PC-9 (cell line): ENCODE measurements around the gene IRF6. TPM values are rescaled to one million over a fixed set of nuclear protein-coding genes. Genes with fewer than 3 reads are reported as not detected.

Experiments
- BruUV-seq: library from RNA; stranded (reverse); fragments of 400-500 nt; replicated peaks from 2 replicates; lab custom pipeline; 2021; lab: Mats Ljungman, UMichigan
- CTCF ChIA-PET: fragments of 300-600 bp; sonication (Branson Sonifier 250); formaldehyde crosslinking; loops from one replicate; lab custom pipeline; 2022; ENCODE audit warnings: antibody characterized with exemption; lab: Charles Lee
- POLR2A ChIA-PET: fragments of 300-600 bp; sonication (Branson Sonifier 250); formaldehyde crosslinking; loops from one replicate; lab custom pipeline; 2022; ENCODE audit warnings: antibody characterized with exemption; ENCODE audit not compliant: unreplicated experiment; lab: Charles Lee
- DNase-seq, 2 experiments: peaks; one replicate each; pipeline versions ENCODE4 v3.0.0 to v3.0.0-alpha.2; 2015 to 2022; ENCODE audit warnings: mixed read lengths in 1 of 2
- H2AFZ ChIP-seq: fragments of 200-600 bp; sonication (generic); 2 replicates; pipeline ENCODE4 v1.8.1; 2017; ENCODE audit warnings: antibody characterized with exemption
- H3F3A ChIP-seq: fragments of 200-600 bp; sonication (generic); 2 replicates; pipeline ENCODE4 v1.8.1; 2017; ENCODE audit warnings: antibody characterized with exemption, mild to moderate bottlenecking, low read depth; ENCODE audit not compliant: insufficient read depth
- H3K27ac ChIP-seq: fragments of 200-600 bp; sonication (generic); 2 replicates; pipeline ENCODE4 v1.6.1; 2016; ENCODE audit warnings: mixed run types
- H3K27me3 ChIP-seq: fragments of 200-600 bp; sonication (generic); 2 replicates; pipeline ENCODE4 v1.6.1; 2016; ENCODE audit warnings: low read depth, mixed run types; ENCODE audit not compliant: insufficient read depth
- H3K36me3 ChIP-seq: fragments of 200-600 bp; sonication (generic); 2 replicates; pipeline ENCODE4 v1.6.1; 2016; ENCODE audit warnings: low read depth, mixed run types
- H3K4me1 ChIP-seq: fragments of 200-600 bp; sonication (generic); replicated peaks from 2 replicates; pipeline ENCODE4 v1.6.1; 2016; ENCODE audit warnings: mixed run types; ENCODE audit not compliant: insufficient read depth
- H3K4me2 ChIP-seq: fragments of 200-600 bp; sonication (generic); 2 replicates; pipeline ENCODE4 v1.6.1; 2017; ENCODE audit warnings: mixed run types
- H3K4me3 ChIP-seq: fragments of 200-600 bp; sonication (generic); 2 replicates; pipeline ENCODE4 v1.6.1; 2016; ENCODE audit warnings: mixed run types
- H3K79me2 ChIP-seq: fragments of 200-600 bp; sonication (generic); 2 replicates; pipeline ENCODE4 v1.6.1; 2017; ENCODE audit warnings: low read depth, mixed run types
- H3K9me2 ChIP-seq: fragments of 200-600 bp; sonication (generic); 2 replicates; pipeline ENCODE4 v1.8.1; 2017; ENCODE audit warnings: mild to moderate bottlenecking; ENCODE audit not compliant: insufficient read depth
- H3K9me3 ChIP-seq: fragments of 200-600 bp; sonication (generic); 2 replicates; pipeline ENCODE4 v1.8.1; 2016; ENCODE audit warnings: low read depth; ENCODE audit not compliant: insufficient read depth
- H4K20me1 ChIP-seq: fragments of 200-600 bp; sonication (generic); 2 replicates; pipeline ENCODE4 v1.8.1; 2017; ENCODE audit not compliant: insufficient read depth
- CTCF ChIP-seq: fragments of 200-600 bp; sonication (generic); conservative IDR thresholded peaks from 2 replicates; pipeline ENCODE4 v1.6.1; 2017; ENCODE audit warnings: mixed run types, antibody characterized with exemption, mild to moderate bottlenecking, moderate library complexity
- EZH2 ChIP-seq: fragments of 200-600 bp; sonication (generic); IDR thresholded peaks from 2 replicates; pipeline ENCODE4 v1.8.0; 2017; ENCODE audit warnings: antibody characterized with exemption, low read depth
- intact Hi-C: fragments of 100-400 bp; cut with micrococcal nuclease; formaldehyde crosslinking; loops from one replicate; pipeline ENCODE4 v1.10.0; 2022; ENCODE audit not compliant: unreplicated experiment
- total RNA-seq: library from RNA; stranded (reverse); gene quantifications from 2 replicates; pipeline ENCODE4 v1.2.3, GENCODE V29; 2021

Gene IRF6
- total RNA-seq, 1 experiment from 2014 or later: 46.5 TPM

- Histone ChIP-seq H2AFZ (no peak overlapping the region), H3K9me3 (no peaks in the 10 kb centered on the region), H3K4me3 (no peak overlapping the region), H3F3A (peaks cover 26% of the 10 kb centered on the region), H3K79me2 (peaks cover 12% of the 10 kb centered on the region), H3K27me3 (no peaks in the 10 kb centered on the region), H4K20me1 (0 out of 2 replicates have a peak, but pooled peaks cover 3% of the 10 kb centered on the region), H3K4me2 (no peak overlapping the region), H3K4me1 (peaks cover 26% of the 10 kb centered on the region), H3K36me3 (peaks cover 55% of the 10 kb centered on the region), H3K27ac (no peak overlapping the region), H3K9me2 (no peaks in the 10 kb centered on the region)
- BruUV-seq: no TSS peak
- intact Hi-C loops: no loop called here
- DNase-seq: no peak
- no peak for TF ChIP-seq EZH2
- ChIA-PET CTCF (no interaction called here), POLR2A (no interaction called here)
Observed at GRCh38 chr1:209837671-209838070, 31.7 kb upstream of the IRF6 start.

GRCh38 chr1:209835782-209836298 is 29.9 kb upstream of the IRF6 start:
- peaks cover 23% of the 10 kb centered on the region for H3K4me1 ChIP-seq
- peaks cover 9% of the 10 kb centered on the region; the same call in 1 of the 2 replicates for H3K79me2 ChIP-seq
- H3K9me3 ChIP-seq: no peaks in the 10 kb centered on the region
- H3K4me2 ChIP-seq: no peak overlapping the region
- TF ChIP-seq CTCF: no peak
- no peak for TF ChIP-seq EZH2
- H3K36me3 ChIP-seq: peaks cover 48% of the 10 kb centered on the region
- CTCF ChIA-PET: no interaction called here
- no peak overlapping the region for H2AFZ ChIP-seq
- no peak overlapping the region for H3K27ac ChIP-seq
- POLR2A ChIA-PET: no interaction called here
- BruUV-seq: no TSS peak
- no peak overlapping the region for H3K4me3 ChIP-seq
- intact Hi-C loops: no loop called here
- H3F3A ChIP-seq: peaks cover 26% of the 10 kb centered on the region
- no peaks in the 10 kb centered on the region for H3K27me3 ChIP-seq
- H4K20me1 ChIP-seq: peaks cover 3% of the 10 kb centered on the region; the same call in 1 of the 2 replicates
- DNase-seq: no peak
- no peaks in the 10 kb centered on the region for H3K9me2 ChIP-seq

- CTCF ChIA-PET: interaction anchor here (0.7 kb wide), 1 partner anchor 83 kb away, joined by 3 read pairs; no protein-coding TSS in a partner anchor
- no peaks in the 10 kb centered on the region for H3K27me3 ChIP-seq
- no peaks in the 10 kb centered on the region for H3K9me3 ChIP-seq
- H3K4me1 ChIP-seq: peaks cover 14% of the 10 kb centered on the region
- BruUV-seq: no TSS peak
- no peak overlapping the region for H3K4me2 ChIP-seq
- no peak overlapping the region for H3K27ac ChIP-seq
- peaks cover 31% of the 10 kb centered on the region for H3K79me2 ChIP-seq
- intact Hi-C loops: no loop called here
- DNase-seq: no peak
- POLR2A ChIA-PET: no interaction called here
- H4K20me1 ChIP-seq: peaks cover 7% of the 10 kb centered on the region; the same call in 1 of the 2 replicates
- peaks cover 7% of the 10 kb centered on the region; the same call in 1 of the 2 replicates for H3F3A ChIP-seq
- H3K9me2 ChIP-seq: no peaks in the 10 kb centered on the region
- no peak for TF ChIP-seq CTCF
- TF ChIP-seq EZH2: no peak
- no peak overlapping the region for H2AFZ ChIP-seq
- no peak overlapping the region for H3K4me3 ChIP-seq
- H3K36me3 ChIP-seq: peaks cover 35% of the 10 kb centered on the region
Observed at GRCh38 chr1:209831615-209832014, 25.7 kb upstream of the IRF6 start.
